B cell (primary cell): Measurements from ENCODE around the gene COPZ1. TPM values are rescaled to one million over a fixed set of nuclear protein-coding genes. Genes with fewer than 3 reads are reported as not detected.

ENCODE experiments used
- ATAC-seq: fragments of 200-7000 bp; cut with Tn5 transposase; one replicate; pipeline ENCODE4 v1.10.0; 2021; ENCODE audit warnings: low read depth, mild to moderate bottlenecking, moderate number of reproducible peaks, moderate library complexity
- CTCF ChIA-PET: fragments of 350-600 bp; sonication (Branson Sonifier 250); formaldehyde crosslinking; loops from one replicate; lab custom pipeline; 2021; ENCODE audit warnings: antibody characterized with exemption, inconsistent platforms; lab: Charles Lee
- POLR2A ChIA-PET: fragments of 350-600 bp; sonication (Branson Sonifier 250); formaldehyde crosslinking; loops from one replicate; lab custom pipeline; 2021; ENCODE audit warnings: antibody characterized with exemption; lab: Charles Lee
- DNase-seq: peaks from one replicate; pipeline ENCODE4 v3.0.0; 2013
- H2AFZ ChIP-seq: 2 replicates; pipeline ENCODE4 v1.6.1; 2012; ENCODE audit warnings: mild to moderate bottlenecking, low read depth, low read length; ENCODE audit not compliant: insufficient read depth, poor library complexity, severe bottlenecking
- H3K27ac ChIP-seq, 2 donors: 1 replicate in 1 of 2; 2 replicates in 1 of 2; pipeline ENCODE4 v1.5.1; 2012 to 2013; ENCODE audit warnings: low read length in 2 of 2, mild to moderate bottlenecking in 2 of 2, moderate library complexity in 1 of 2
- H3K27me3 ChIP-seq, 4 experiments: fragments of 200-600 bp in 1 of 4; sonication (generic) in 1 of 4; replicated peaks in 1 of 4; 1 replicate in 2 of 4; 2 replicates in 2 of 4; pipeline versions ENCODE4 v1.6.1 to v1.7.0; 2013 to 2016; ENCODE audit warnings: low read length in 3 of 4, mild to moderate bottlenecking in 2 of 4, mixed read lengths in 1 of 4, moderate library complexity in 1 of 4; ENCODE audit not compliant: insufficient read depth in 4 of 4, control insufficient read depth in 3 of 4; ENCODE audit errors: control extremely low read depth in 1 of 4
- H3K36me3 ChIP-seq, 2 experiments: replicated peaks in 1 of 2; 1 replicate in 1 of 2; 2 replicates in 1 of 2; pipeline versions ENCODE4 v1.6.1 to v1.7.1; 2013; ENCODE audit warnings: low read length in 1 of 2; ENCODE audit not compliant: insufficient read depth in 2 of 2, control insufficient read depth in 1 of 2; ENCODE audit errors: control extremely low read depth in 1 of 2, extremely low read depth in 1 of 2
- H3K4me1 ChIP-seq, 2 donors: fragments of 200-600 bp in 1 of 2; sonication (generic) in 1 of 2; 1 replicate in 1 of 2; 2 replicates in 1 of 2; pipeline versions ENCODE4 v1.5.1 to v1.6.1; 2013 to 2017; ENCODE audit warnings: low read length in 2 of 2; ENCODE audit not compliant: control insufficient read depth in 2 of 2, insufficient read depth in 2 of 2
- H3K4me2 ChIP-seq: replicated peaks from 2 replicates; pipeline ENCODE3; 2012; ENCODE audit warnings: mild to moderate bottlenecking, low read depth, low read length; ENCODE audit not compliant: poor library complexity, severe bottlenecking
- H3K4me3 ChIP-seq, 5 experiments: fragments of 200-600 bp in 1 of 5; sonication (generic) in 1 of 5; 1 replicate in 3 of 5; 2 replicates in 2 of 5; pipeline versions ENCODE4 v1.5.1 to v1.7.0; 2011 to 2016; ENCODE audit warnings: low read length in 4 of 5, mild to moderate bottlenecking in 4 of 5, low read depth in 2 of 5, control low read depth in 1 of 5, moderate library complexity in 1 of 5; ENCODE audit not compliant: insufficient read depth in 1 of 5; ENCODE audit errors: control extremely low read depth in 1 of 5, extremely low read depth in 1 of 5
- H3K79me2 ChIP-seq: fragments of 200-600 bp; sonication (generic); one replicate; pipeline ENCODE4 v1.6.0; 2016; ENCODE audit warnings: low read length; ENCODE audit not compliant: control insufficient read depth, insufficient read depth
- H3K9ac ChIP-seq: fragments of 200-600 bp; sonication (generic); 2 replicates; pipeline ENCODE4 v1.6.1; 2017; ENCODE audit warnings: mild to moderate bottlenecking, low read length, moderate library complexity
- H3K9me3 ChIP-seq, 3 donors: one replicate each; pipeline versions ENCODE4 v1.6.1 to v1.7.1; 2013; ENCODE audit warnings: low read length in 2 of 3; ENCODE audit not compliant: control insufficient read depth in 2 of 3, insufficient read depth in 1 of 3; ENCODE audit errors: control extremely low read depth in 1 of 3
- H4K20me1 ChIP-seq: 2 replicates; pipeline ENCODE4 v1.6.0; 2012; ENCODE audit warnings: mild to moderate bottlenecking, low read length; ENCODE audit not compliant: insufficient read depth, control insufficient read depth, poor library complexity, severe bottlenecking
- H3K27ac Mint-ChIP-seq: one replicate; pipeline ENCODE4 v1.8.0; 2021; ENCODE audit warnings: mixed read lengths
- H3K27me3 Mint-ChIP-seq: one replicate; pipeline ENCODE4 v1.8.0; 2021; ENCODE audit warnings: mixed read lengths
- H3K4me1 Mint-ChIP-seq: one replicate; pipeline ENCODE4 v1.8.0; 2021; ENCODE audit warnings: mixed read lengths
- H3K4me3 Mint-ChIP-seq: one replicate; pipeline ENCODE4 v1.8.0; 2021; ENCODE audit warnings: mixed read lengths
- H3K9me3 Mint-ChIP-seq: one replicate; pipeline ENCODE4 v1.8.0; 2022; ENCODE audit warnings: mixed read lengths; ENCODE audit not compliant: insufficient read depth
- EZH2 ChIP-seq: IDR thresholded peaks from 2 replicates; pipeline ENCODE4 v1.6.1; 2012; ENCODE audit warnings: borderline replicate concordance, low read depth, mild to moderate bottlenecking, moderate library complexity, low read length; ENCODE audit not compliant: insufficient read depth, poor library complexity, severe bottlenecking
- WGBS: methylation state at CpG from one replicate; pipeline ENCODE4 v1.1.5; 2013; ENCODE audit warnings: missing lambda C conversion rate; ENCODE audit not compliant: insufficient coverage; 5-methylcytosine and 5-hydroxymethylcytosine counted together
- intact Hi-C: fragments of 100-400 bp; cut with micrococcal nuclease; formaldehyde crosslinking; loops from one replicate; pipeline ENCODE4 v1.10.0; 2022
- polyA plus RNA-seq: library from polyadenylated mRNA; depleted of rRNA; stranded (reverse); fragments of >200 nt; gene quantifications from 2 replicates; pipeline ENCODE4 v1.2.3, GENCODE V29; 2012
- total RNA-seq, 2 donors: library from RNA; stranded (reverse); fragments of 120-200 nt in 1 of 2; gene quantifications; 1 replicate in 1 of 2; 2 replicates in 1 of 2; pipeline versions ENCODE4 v1.2.3 to v1.2.4, GENCODE V29; 2013 to 2022
- TF ChIP-seq, protein P1 (sequence below): fragments of 200-600 bp; IDR thresholded peaks from one replicate; pipeline ENCODE4 v1.8.0; 2022; ENCODE audit warnings: antibody characterized with exemption, mild to moderate bottlenecking

COPZ1 gene
- total and polyA plus RNA-seq, 2 donors (not counting 1 experiment from before 2014, with no cell fraction given): 54.9 to 72.1 TPM

DNA sequence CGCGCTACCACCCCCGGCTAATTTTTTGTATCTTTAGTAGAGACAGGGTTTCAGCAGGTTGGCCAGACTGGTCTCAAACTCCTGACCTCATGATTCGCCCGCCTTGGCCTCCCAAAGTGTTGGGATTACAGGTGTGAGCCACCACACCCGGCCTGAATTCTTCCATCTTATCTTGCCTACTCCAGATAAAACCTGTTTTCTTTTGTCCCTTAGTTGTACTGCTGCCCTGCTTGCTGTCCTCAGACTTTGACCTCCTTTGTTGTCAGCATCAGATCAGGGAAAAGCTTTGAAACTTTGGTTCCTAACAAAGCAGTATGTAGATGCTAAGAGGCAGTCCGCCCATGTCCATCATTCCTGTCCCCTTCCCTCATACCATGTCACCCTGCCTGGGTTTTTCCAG lies 15.9 kb downstream of the COPZ1 start:
- Mint-ChIP-seq H3K27me3 (no peaks in the 10 kb centered on the region), H3K9me3 (no peaks in the 10 kb centered on the region), H3K27ac (no peak overlapping the region), H3K4me3 (no peak overlapping the region), H3K4me1 (peaks cover 12% of the 10 kb centered on the region)
- H3K27me3 ChIP-seq: no peaks in the 10 kb centered on the region
- intact Hi-C loops: no loop called here
- ChIA-PET CTCF (interaction anchor here (0.7 to 1.7 kb wide), 5 partner anchors 16 to 99 kb away, joined by 3 to 6 read pairs (median 5); partner anchors contain the start of gene COPZ1), POLR2A (no interaction called here)
- H4K20me1 ChIP-seq: peaks cover 17% of the 10 kb centered on the region
- 97% methylated on average over 4 of the region's 7 CpGs for WGBS
- H3K36me3 ChIP-seq: peaks cover 4 to 48% of the 10 kb centered on the region in 2 experiments
- H3K4me1 ChIP-seq: peaks cover 6 to 8% of the 10 kb centered on the region in 2 donors
- no peaks in the 10 kb centered on the region for H3K9me3 ChIP-seq
- TF ChIP-seq EZH2: no peak
- TF ChIP-seq, protein P1, sequence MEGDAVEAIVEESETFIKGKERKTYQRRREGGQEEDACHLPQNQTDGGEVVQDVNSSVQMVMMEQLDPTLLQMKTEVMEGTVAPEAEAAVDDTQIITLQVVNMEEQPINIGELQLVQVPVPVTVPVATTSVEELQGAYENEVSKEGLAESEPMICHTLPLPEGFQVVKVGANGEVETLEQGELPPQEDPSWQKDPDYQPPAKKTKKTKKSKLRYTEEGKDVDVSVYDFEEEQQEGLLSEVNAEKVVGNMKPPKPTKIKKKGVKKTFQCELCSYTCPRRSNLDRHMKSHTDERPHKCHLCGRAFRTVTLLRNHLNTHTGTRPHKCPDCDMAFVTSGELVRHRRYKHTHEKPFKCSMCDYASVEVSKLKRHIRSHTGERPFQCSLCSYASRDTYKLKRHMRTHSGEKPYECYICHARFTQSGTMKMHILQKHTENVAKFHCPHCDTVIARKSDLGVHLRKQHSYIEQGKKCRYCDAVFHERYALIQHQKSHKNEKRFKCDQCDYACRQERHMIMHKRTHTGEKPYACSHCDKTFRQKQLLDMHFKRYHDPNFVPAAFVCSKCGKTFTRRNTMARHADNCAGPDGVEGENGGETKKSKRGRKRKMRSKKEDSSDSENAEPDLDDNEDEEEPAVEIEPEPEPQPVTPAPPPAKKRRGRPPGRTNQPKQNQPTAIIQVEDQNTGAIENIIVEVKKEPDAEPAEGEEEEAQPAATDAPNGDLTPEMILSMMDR: no peak
- H3K27ac ChIP-seq: no peak overlapping the region
- H3K9ac ChIP-seq: no peak overlapping the region
- no peak overlapping the region for H2AFZ ChIP-seq
- H3K4me3 ChIP-seq: no peak overlapping the region
- peaks cover 24% of the 10 kb centered on the region for H3K79me2 ChIP-seq
- no peak for DNase-seq
- ATAC-seq: no peak
- no peak overlapping the region for H3K4me2 ChIP-seq

DNA sequence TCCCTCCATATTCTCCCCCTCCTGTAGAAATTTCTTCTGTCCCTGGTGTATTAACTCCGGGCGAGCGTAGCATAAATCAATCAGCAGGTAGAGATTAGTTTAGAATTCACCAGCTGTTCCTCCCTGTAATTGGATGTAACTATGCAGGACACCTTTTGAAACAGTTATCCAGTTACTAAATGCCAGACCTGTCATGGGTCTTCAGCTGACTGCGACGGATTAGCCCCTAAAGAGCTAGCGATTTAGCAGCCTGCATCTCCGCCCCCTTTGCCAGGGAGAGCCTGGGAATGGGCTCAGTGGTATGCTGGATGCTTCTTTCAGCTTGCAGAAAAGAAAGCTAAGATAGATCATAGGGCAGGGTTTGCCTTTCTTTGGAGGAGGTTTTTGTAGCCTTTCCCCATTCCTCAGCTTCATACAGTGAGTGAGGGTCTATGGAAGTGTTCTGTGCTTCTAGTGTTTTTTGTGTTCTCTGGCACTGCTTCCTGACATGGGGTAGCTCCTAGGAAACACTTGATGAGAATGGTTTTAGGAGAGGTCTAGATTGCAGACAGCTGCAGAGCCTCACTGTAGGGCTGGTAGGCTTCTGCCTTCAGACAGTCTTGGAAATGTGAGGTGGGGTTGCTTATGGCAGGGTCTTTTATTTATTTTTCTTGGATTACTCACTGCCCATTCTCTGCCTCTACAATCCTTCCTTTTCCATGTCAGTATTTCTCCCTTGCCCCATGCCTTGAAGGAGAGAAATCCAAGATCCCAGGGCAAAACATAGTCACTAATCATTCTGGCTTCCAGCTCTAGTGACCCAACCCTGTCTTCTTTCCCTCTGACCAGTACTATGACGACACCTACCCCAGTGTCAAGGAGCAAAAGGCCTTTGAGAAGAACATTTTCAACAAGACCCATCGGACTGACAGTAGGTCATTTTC lies 16.7 kb downstream of the COPZ1 start:
- Histone ChIP-seq H3K4me2 (no peak overlapping the region), H3K9ac (no peak overlapping the region), H2AFZ (no peak overlapping the region), H3K9me3 (no peaks in the 10 kb centered on the region), H3K79me2 (peaks cover 16% of the 10 kb centered on the region), H3K4me3 (no peak overlapping the region), H3K27me3 (no peaks in the 10 kb centered on the region), H3K4me1 (peaks cover 6 to 8% of the 10 kb centered on the region in 2 donors), H3K27ac (no peak overlapping the region), H3K36me3 (peaks cover 4 to 52% of the 10 kb centered on the region in 2 experiments), H4K20me1 (peaks cover 14% of the 10 kb centered on the region)
- Mint-ChIP-seq H3K4me3 (no peak overlapping the region), H3K27me3 (no peaks in the 10 kb centered on the region), H3K9me3 (no peaks in the 10 kb centered on the region), H3K27ac (no peak overlapping the region), H3K4me1 (peaks cover 10% of the 10 kb centered on the region)
- WGBS: 97% methylated on average over 5 of the region's 9 CpGs
- TF ChIP-seq EZH2: no peak
- TF ChIP-seq, protein P1: no peak
- no peak for ATAC-seq
- DNase-seq: no peak
- CTCF ChIA-PET: interaction anchor here (0.6 to 1.7 kb wide), 8 partner anchors 11 to 1646 kb away, joined by 3 to 6 read pairs (median 3); partner anchors contain the start of gene COPZ1
- POLR2A ChIA-PET: no interaction called here
- intact Hi-C loops: no loop called here
